HG03565 (cell line): ENCODE data around the gene NAA80.
"Not testable (repeated sequence)": the region's sequence is repeated elsewhere in the genome, so short reads cannot be mapped to it uniquely, and the experiment has no call there.

ENCODE experiments used
- ATAC-seq: cut with Tn5 transposase; IDR thresholded peaks from one replicate; pipeline ENCODE4 v1.9.1; 2021; ENCODE audit warnings: mild to moderate bottlenecking, moderate library complexity; ENCODE audit not compliant: unreplicated experiment

NAA80 gene

DNA sequence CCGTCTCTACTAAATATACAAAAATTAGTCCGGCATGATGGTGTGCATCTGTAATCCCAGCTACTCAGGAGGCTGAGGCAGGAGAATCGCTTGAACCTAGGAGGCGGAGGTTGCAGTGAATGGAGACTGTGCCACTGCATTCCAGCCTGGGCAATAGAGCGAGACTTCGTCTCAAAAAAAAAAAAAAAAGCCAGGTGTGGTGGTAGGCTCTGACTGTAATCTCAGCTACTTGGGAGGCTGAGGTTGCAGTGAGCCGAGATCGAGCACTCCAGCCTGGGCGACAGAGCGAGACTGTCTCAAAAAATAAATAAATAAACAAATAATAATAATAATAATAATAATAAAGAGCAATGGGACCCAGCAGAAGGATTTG, 26.7 kb downstream of the NAA80 start:
- not testable (repeated sequence) for ATAC-seq

GRCh38 chr3:50271314-50271936, 27.8 kb downstream of the NAA80 start:
- no peak for ATAC-seq

DNA sequence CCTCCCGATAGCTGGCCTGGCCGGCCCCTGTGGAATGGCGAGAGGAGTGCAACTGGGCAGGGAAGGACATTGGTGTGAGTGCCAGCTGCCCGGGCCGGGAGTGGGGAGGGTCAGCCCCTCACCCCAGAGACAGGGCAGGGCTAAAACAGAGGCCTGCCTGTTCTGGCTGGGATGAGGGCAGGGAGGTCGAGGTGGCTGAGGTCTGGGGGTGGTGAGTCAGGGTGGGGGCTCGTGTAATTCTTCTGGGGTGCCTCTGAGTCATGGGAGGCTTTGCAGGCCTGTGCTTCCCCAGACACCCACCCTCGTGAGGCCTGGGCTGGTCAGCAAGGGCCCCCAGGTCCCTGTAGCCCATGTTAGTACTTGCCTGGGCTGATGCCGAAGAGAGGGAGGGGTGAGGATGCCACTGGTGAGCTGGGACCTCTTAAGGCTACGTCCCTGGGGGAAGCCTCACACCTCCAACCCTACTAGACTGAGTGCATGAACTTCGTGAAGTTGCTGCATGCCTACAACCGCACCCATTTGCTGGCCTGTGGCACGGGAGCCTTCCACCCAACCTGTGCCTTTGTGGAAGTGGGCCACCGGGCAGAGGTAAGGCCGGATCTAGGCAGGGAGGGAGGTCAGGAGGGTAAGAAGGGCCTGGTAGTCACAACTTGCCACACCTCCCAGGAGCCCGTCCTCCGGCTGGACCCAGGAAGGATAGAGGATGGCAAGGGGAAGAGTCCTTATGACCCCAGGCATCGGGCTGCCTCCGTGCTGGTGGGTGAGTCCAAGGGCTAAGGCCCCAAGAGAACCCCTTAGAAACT, 28.6 kb downstream of the NAA80 start:
- no peak for ATAC-seq

DNA sequence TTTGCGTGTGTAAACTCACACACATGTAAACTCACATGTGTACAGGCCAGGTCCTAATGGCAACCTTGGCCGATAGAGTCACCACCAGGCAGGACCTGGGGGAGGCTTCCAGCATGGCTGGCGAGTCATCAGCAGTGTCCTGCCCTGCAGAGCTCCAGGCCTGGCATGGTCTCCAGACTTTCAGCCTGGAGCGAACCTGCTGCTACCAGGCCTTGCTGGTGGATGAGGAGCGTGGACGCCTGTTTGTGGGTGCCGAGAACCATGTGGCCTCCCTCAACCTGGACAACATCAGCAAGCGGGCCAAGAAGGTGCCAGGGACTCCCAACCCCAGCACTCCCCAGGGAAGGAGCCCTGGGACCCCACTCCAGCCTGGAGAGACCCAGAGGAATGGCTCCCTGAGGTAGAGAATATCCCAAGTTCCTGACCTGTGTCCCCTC, 29.2 kb downstream of the NAA80 start:
- ATAC-seq, result no peak

- no peak for ATAC-seq
These were observed 29.7 kb downstream of the NAA80 start for GRCh38 chr3:50269460-50269859.

GRCh38 chr3:50268703-50269451, 30.3 kb downstream of the NAA80 start, which contains the start of gene SEMA3B:
Gene SEMA3B (plus strand): TSS chr3:50269147. CDS start chr3:50269241, 94 bp downstream.
- ATAC-seq, result no peak

GRCh38 chr3:50268276-50268675, 30.9 kb downstream of the NAA80 start:
- no peak for ATAC-seq

- no peak for ATAC-seq
These were observed 31.8 kb downstream of the NAA80 start for GRCh38 chr3:50267280-50267913.

DNA sequence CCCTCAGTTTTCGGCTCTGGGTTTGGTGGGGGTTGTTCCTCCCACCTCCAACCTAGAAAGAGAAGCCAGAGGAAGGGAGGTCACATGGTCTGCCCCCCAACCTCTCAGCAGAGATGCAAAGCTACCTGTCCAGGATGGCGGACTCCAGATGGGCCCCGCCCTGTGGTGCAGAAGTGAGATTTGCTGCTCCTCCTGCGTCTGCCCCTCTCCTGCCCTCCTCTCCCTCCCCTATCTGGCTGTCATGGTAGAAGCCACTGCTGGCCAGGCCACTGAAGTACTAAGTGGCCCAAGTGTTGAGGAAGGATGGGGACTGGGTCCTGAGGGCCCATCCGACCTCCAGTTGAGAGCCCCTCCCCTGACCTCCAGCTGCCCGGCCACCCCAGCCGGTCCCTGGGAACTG, 32.4 kb downstream of the NAA80 start:
- no peak for ATAC-seq

GRCh38 chr3:50266017-50266416, 33.2 kb downstream of the NAA80 start:
- ATAC-seq, result no peak

GRCh38 chr3:50265571-50265970, 33.6 kb downstream of the NAA80 start:
- no peak for ATAC-seq

DNA sequence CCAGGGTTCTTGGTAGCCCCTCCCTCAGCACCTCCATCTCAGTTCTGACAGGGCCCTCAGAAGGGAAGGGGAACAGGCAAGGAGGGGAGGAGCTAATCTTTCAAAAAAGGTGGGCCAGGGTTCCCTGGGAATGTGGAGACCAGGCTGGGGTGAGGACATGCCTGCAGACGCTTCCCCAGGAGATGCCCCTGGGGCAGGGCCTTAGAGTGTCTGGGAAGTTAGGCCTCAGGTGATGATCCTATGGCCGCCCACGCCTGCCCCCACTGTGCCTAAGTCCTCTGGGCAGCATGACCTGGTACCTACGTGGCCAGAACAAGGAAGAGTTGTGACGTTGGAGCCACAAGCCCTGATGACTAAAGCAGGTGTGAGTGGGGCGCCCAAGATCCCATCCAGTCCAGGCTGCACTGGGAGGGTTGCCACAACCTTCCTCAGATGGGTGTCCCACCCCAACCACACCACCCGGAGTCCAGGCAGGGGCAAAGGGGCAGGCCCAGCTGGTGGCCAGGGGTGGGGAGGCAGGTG, 34.2 kb downstream of the NAA80 start:
- no peak for ATAC-seq

GRCh38 chr3:50264383-50264963, 34.7 kb downstream of the NAA80 start:
- ATAC-seq, result no peak

DNA sequence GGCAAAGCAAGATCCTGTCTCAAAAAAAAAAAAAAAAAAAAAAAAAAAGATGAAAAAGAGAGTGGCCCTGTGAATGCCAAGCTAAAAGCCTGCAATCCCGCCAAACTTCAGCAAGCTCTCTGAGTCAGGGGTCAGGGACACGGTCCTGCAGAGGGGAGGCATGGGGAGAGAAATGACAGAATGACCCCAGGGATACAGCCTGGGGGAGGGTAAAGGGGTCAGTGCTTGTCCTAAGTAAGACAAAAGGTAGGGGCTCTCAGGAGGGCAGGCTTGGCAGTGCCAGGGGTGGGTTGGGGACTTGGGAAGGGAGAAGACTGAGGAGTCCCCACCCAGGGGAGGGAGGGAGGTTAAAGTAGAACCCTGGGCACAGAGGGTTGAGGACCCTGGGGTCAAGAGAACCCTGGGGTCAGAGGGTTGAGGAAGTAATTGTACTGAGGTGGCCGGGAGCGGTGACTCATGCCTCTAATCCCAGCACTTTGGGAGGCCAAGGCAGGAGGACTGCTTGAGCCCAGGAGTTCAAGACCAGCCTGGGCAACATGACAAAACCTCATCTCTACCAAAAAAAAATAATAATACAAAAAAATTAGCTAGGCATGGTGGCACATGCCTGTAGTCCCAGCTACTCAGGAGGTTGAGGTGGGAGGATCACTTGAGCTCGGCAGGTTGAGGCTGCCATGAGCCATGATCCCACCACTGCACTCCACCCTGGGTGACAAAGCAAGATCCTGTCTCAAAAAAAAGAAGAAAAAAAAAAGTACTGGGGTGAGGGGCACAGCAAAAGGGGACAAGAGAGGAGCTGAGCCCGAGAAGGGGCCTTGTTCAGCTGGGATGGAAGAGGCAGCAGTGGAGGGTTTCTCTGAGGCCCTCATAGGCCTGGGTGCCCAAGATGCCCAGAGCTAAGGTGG, 35.5 kb downstream of the NAA80 start:
- ATAC-seq, result no peak

- ATAC-seq, result no peak
These were observed 36.4 kb downstream of the NAA80 start for GRCh38 chr3:50262778-50263177.

- ATAC-seq, result not testable (repeated sequence)
These were observed 37.0 kb downstream of the NAA80 start for GRCh38 chr3:50262200-50262599.

- no peak for ATAC-seq
These were observed 37.7 kb downstream of the NAA80 start for GRCh38 chr3:50261505-50261904.

DNA sequence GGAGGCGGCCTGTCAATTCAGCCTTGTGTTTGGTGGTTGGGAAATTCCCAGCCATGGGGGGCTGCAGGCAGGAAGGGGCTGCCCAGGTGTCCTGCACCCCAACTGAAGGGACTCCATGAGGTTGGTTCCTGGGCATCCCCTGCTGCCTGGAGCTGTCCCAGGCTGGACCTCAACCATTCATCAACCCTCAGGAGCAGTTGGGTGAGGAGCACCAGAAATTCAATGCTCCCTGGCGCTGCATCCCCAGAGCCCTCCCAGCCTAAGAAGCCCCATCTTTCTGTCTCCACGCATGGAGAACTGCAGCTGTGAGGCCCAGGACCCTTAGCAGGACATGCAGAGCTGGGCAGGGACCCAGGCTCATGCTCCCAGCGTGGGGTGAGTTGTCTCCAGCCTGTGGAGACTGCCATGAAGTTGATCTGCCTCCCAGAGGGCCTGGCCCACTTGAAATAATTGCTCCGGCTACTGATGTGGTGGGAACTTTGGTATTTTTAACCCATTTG, 38.2 kb downstream of the NAA80 start:
- ATAC-seq, result no peak
